Suprapubic skin (tissue), 4 donors: ENCODE measurements around the gene ITLN1.

Experiments
- EP300 ChIP-seq: sonication (generic); formaldehyde crosslinking; IDR thresholded peaks from one replicate; pipeline ENCODE4 v1.6.1; 2017; ENCODE audit warnings: antibody characterized with exemption
- POLR2A ChIP-seq, 2 donors: fragments of 450-650 bp; IDR thresholded peaks; one replicate each; pipeline ENCODE4 v1.6.1; 2017; ENCODE audit warnings: antibody characterized with exemption in 2 of 2, mild to moderate bottlenecking in 2 of 2, moderate library complexity in 2 of 2
- POLR2AphosphoS5 ChIP-seq, 3 donors: sonication (generic); formaldehyde crosslinking; IDR thresholded peaks; one replicate each; pipeline ENCODE4 v1.6.1; 2017; ENCODE audit warnings: antibody characterized with exemption in 3 of 3
- TF ChIP-seq, protein P1 (sequence below), 2 donors: fragments of 200-600 bp in 1 of 2; fragments of 450-650 bp in 1 of 2; sonication (generic) in 1 of 2; IDR thresholded peaks; one replicate each; pipeline ENCODE4 v1.5.1; 2016 to 2019; ENCODE audit warnings: antibody characterized with exemption in 2 of 2, mild to moderate bottlenecking in 1 of 2, moderate library complexity in 1 of 2

DNA sequence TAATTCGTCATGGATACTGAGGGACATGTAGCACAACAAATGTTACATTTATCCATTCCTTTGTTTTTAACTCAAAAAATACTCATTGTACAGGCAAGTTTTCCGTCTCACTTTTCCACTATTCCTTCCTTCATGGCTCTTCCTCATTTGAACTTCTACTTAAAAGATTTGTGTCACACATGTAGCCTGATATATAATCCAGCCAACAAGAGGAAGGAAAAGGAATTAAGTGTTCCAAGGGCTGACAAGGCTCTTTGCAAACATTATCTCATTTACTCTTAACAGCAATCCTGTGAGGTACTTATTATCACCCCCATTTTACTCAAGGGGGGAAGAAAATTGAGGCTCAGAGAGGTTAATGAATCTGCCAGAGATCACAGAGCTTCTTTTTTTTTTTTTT is 45.2 kb downstream of the ITLN1 start:
- TF ChIP-seq, protein P1, sequence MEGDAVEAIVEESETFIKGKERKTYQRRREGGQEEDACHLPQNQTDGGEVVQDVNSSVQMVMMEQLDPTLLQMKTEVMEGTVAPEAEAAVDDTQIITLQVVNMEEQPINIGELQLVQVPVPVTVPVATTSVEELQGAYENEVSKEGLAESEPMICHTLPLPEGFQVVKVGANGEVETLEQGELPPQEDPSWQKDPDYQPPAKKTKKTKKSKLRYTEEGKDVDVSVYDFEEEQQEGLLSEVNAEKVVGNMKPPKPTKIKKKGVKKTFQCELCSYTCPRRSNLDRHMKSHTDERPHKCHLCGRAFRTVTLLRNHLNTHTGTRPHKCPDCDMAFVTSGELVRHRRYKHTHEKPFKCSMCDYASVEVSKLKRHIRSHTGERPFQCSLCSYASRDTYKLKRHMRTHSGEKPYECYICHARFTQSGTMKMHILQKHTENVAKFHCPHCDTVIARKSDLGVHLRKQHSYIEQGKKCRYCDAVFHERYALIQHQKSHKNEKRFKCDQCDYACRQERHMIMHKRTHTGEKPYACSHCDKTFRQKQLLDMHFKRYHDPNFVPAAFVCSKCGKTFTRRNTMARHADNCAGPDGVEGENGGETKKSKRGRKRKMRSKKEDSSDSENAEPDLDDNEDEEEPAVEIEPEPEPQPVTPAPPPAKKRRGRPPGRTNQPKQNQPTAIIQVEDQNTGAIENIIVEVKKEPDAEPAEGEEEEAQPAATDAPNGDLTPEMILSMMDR (IDR thresholded peaks at IDR 0.05), result no peak
- TF ChIP-seq EP300, result no peak
- TF ChIP-seq POLR2A (IDR thresholded peaks at IDR 0.05), result no peak
- no peak for TF ChIP-seq POLR2AphosphoS5 (IDR thresholded peaks at IDR 0.05)
